ENCODE data around the gene PARN.
"Not testable (repeated sequence)": the region's sequence is repeated elsewhere in the genome, so short reads cannot be mapped to it uniquely, and the experiment has no call there.

The PARN gene

GRCh38 chr16:14544846-14545245 lies 85.2 kb downstream of the PARN start:
- H3K4me3 Mint-ChIP-seq, CTCF ChIA-PET, H3K27ac Mint-ChIP-seq, H3K27me3 Mint-ChIP-seq, DNase-seq, H3K4me1 Mint-ChIP-seq, H3K9me3 Mint-ChIP-seq: not testable (repeated sequence)
- peaks cover 28% of the 10 kb centered on the region for H3K36me3 Mint-ChIP-seq

GRCh38 chr16:14539631-14540030 lies 90.4 kb downstream of the PARN start:
- H3K36me3 Mint-ChIP-seq = peaks cover 20% of the 10 kb centered on the region
- H3K27ac Mint-ChIP-seq = no peak overlapping the region
- CTCF ChIA-PET = no interaction called here
- no peaks in the 10 kb centered on the region for H3K27me3 Mint-ChIP-seq
- H3K4me3 Mint-ChIP-seq = no peak overlapping the region
- H3K4me1 Mint-ChIP-seq = no peaks in the 10 kb centered on the region
- H3K9me3 Mint-ChIP-seq = no peaks in the 10 kb centered on the region
- DNase-seq = no peak

GRCh38 chr16:14539156-14539555 lies 90.9 kb downstream of the PARN start:
- Mint-ChIP-seq H3K36me3 (peaks cover 20% of the 10 kb centered on the region), H3K4me3 (no peak overlapping the region), H3K27me3 (no peaks in the 10 kb centered on the region), H3K4me1 (no peaks in the 10 kb centered on the region), H3K27ac (no peak overlapping the region), H3K9me3 (no peaks in the 10 kb centered on the region)
- CTCF ChIA-PET = no interaction called here
- DNase-seq = no peak

GRCh38 chr16:14538604-14539003 lies 91.5 kb downstream of the PARN start:
- H3K27me3 Mint-ChIP-seq = no peaks in the 10 kb centered on the region
- no peak overlapping the region for H3K4me3 Mint-ChIP-seq
- no peak for DNase-seq
- no peaks in the 10 kb centered on the region for H3K9me3 Mint-ChIP-seq
- CTCF ChIA-PET = no interaction called here
- no peaks in the 10 kb centered on the region for H3K4me1 Mint-ChIP-seq
- no peak overlapping the region for H3K27ac Mint-ChIP-seq
- peaks cover 18% of the 10 kb centered on the region for H3K36me3 Mint-ChIP-seq

- peaks cover 12% of the 10 kb centered on the region for H3K36me3 Mint-ChIP-seq
- H3K27ac Mint-ChIP-seq = no peak overlapping the region
- CTCF ChIA-PET = no interaction called here
- no peak for DNase-seq
- no peaks in the 10 kb centered on the region for H3K27me3 Mint-ChIP-seq
- H3K4me3 Mint-ChIP-seq = no peak overlapping the region
- H3K9me3 Mint-ChIP-seq = no peaks in the 10 kb centered on the region
- H3K4me1 Mint-ChIP-seq = peaks cover 2% of the 10 kb centered on the region
Measured at GRCh38 chr16:14531613-14532012, 98.4 kb downstream of the PARN start.

GRCh38 chr16:14531101-14531500 lies 99.0 kb downstream of the PARN start:
- CTCF ChIA-PET = no interaction called here
- H3K36me3 Mint-ChIP-seq = peaks cover 12% of the 10 kb centered on the region
- H3K9me3 Mint-ChIP-seq = no peaks in the 10 kb centered on the region
- no peak for DNase-seq
- peaks cover 2% of the 10 kb centered on the region for H3K4me1 Mint-ChIP-seq
- no peak overlapping the region for H3K4me3 Mint-ChIP-seq
- no peak overlapping the region for H3K27ac Mint-ChIP-seq
- H3K27me3 Mint-ChIP-seq = no peaks in the 10 kb centered on the region

- H3K27me3 Mint-ChIP-seq = no peaks in the 10 kb centered on the region
- H3K9me3 Mint-ChIP-seq = no peaks in the 10 kb centered on the region
- H3K4me1 Mint-ChIP-seq = peaks cover 2% of the 10 kb centered on the region
- no peak overlapping the region for H3K4me3 Mint-ChIP-seq
- H3K27ac Mint-ChIP-seq = no peak overlapping the region
- CTCF ChIA-PET = interaction anchor here (0.6 to 0.8 kb wide), 3 partner anchors 16 to 241 kb away, joined by 3 read pairs; no protein-coding TSS in a partner anchor
- DNase-seq = no peak
- H3K36me3 Mint-ChIP-seq = peaks cover 12% of the 10 kb centered on the region
Measured at GRCh38 chr16:14530046-14530445, 100.0 kb downstream of the PARN start.

- Mint-ChIP-seq H3K4me3 (no peak overlapping the region), H3K4me1 (peaks cover 2% of the 10 kb centered on the region), H3K9me3 (no peaks in the 10 kb centered on the region), H3K27me3 (no peaks in the 10 kb centered on the region), H3K27ac (peak overlapping the region; percentile 8), H3K36me3 (peaks cover 12% of the 10 kb centered on the region)
- DNase-seq = peak; percentile 79
- CTCF ChIA-PET = interaction anchor here (0.6 to 1.4 kb wide), 6 partner anchors 15 to 606 kb away, joined by 3 to 5 read pairs (median 3); no protein-coding TSS in a partner anchor
Measured at GRCh38 chr16:14529010-14529669, 100.9 kb downstream of the PARN start.

GRCh38 chr16:14528306-14528705 lies 101.8 kb downstream of the PARN start:
- H3K4me1 Mint-ChIP-seq = peaks cover 2% of the 10 kb centered on the region
- H3K36me3 Mint-ChIP-seq = peaks cover 6% of the 10 kb centered on the region
- no peaks in the 10 kb centered on the region for H3K27me3 Mint-ChIP-seq
- DNase-seq = no peak
- CTCF ChIA-PET = interaction anchor here (1.0 to 1.4 kb wide), 3 partner anchors 225 to 605 kb away, joined by 3 to 5 read pairs (median 4); no protein-coding TSS in a partner anchor
- no peak overlapping the region for H3K4me3 Mint-ChIP-seq
- H3K9me3 Mint-ChIP-seq = no peaks in the 10 kb centered on the region
- peak overlapping the region; percentile 21 for H3K27ac Mint-ChIP-seq

GRCh38 chr16:14527411-14528044 lies 102.5 kb downstream of the PARN start:
- DNase-seq = no peak
- Mint-ChIP-seq H3K27ac (no peak overlapping the region), H3K4me1 (peaks cover 2% of the 10 kb centered on the region), H3K4me3 (no peak overlapping the region), H3K27me3 (no peaks in the 10 kb centered on the region), H3K36me3 (peaks cover 2% of the 10 kb centered on the region), H3K9me3 (no peaks in the 10 kb centered on the region)
- CTCF ChIA-PET = interaction anchor here (0.9 to 2.1 kb wide), 7 partner anchors 27 to 278 kb away, joined by 3 to 5 read pairs (median 3); no protein-coding TSS in a partner anchor

GRCh38 chr16:14525596-14525995 lies 104.5 kb downstream of the PARN start:
- Mint-ChIP-seq H3K4me1 (peaks cover 11% of the 10 kb centered on the region), H3K4me3 (no peak overlapping the region), H3K27me3 (no peaks in the 10 kb centered on the region), H3K9me3 (no peaks in the 10 kb centered on the region), H3K27ac (no peak overlapping the region), H3K36me3 (peaks cover 2% of the 10 kb centered on the region)
- no peak for DNase-seq
- CTCF ChIA-PET = no interaction called here

- CTCF ChIA-PET = interaction anchor here (0.9 kb wide), 1 partner anchor 224 kb away, joined by 3 read pairs; no protein-coding TSS in a partner anchor
- no peak for DNase-seq
- peaks cover 14% of the 10 kb centered on the region for H3K4me1 Mint-ChIP-seq
- H3K36me3 Mint-ChIP-seq = peaks cover 2% of the 10 kb centered on the region
- no peaks in the 10 kb centered on the region for H3K9me3 Mint-ChIP-seq
- no peaks in the 10 kb centered on the region for H3K27me3 Mint-ChIP-seq
- H3K27ac Mint-ChIP-seq = no peak overlapping the region
- no peak overlapping the region for H3K4me3 Mint-ChIP-seq
Measured at GRCh38 chr16:14524979-14525378, 105.1 kb downstream of the PARN start.

- CTCF ChIA-PET = no interaction called here
- peaks cover 14% of the 10 kb centered on the region for H3K4me1 Mint-ChIP-seq
- H3K9me3 Mint-ChIP-seq = no peaks in the 10 kb centered on the region
- H3K4me3 Mint-ChIP-seq = no peak overlapping the region
- H3K27ac Mint-ChIP-seq = no peak overlapping the region
- no peaks in the 10 kb centered on the region for H3K27me3 Mint-ChIP-seq
- no peak for DNase-seq
- peaks cover 2% of the 10 kb centered on the region for H3K36me3 Mint-ChIP-seq
Measured at GRCh38 chr16:14523632-14524031, 106.4 kb downstream of the PARN start.

- Mint-ChIP-seq H3K36me3 (peaks cover 2% of the 10 kb centered on the region), H3K4me1 (peaks cover 14% of the 10 kb centered on the region), H3K27ac (no peak overlapping the region), H3K27me3 (no peaks in the 10 kb centered on the region), H3K4me3 (no peak overlapping the region), H3K9me3 (no peaks in the 10 kb centered on the region)
- CTCF ChIA-PET = interaction anchor here (1.0 kb wide), 1 partner anchor 273 kb away, joined by 3 read pairs; no protein-coding TSS in a partner anchor
- DNase-seq = no peak
Measured at GRCh38 chr16:14522671-14523070, 107.4 kb downstream of the PARN start.

GRCh38 chr16:14520753-14521152 lies 109.3 kb downstream of the PARN start:
- no peaks in the 10 kb centered on the region for H3K9me3 Mint-ChIP-seq
- CTCF ChIA-PET = no interaction called here
- no peak overlapping the region for H3K4me3 Mint-ChIP-seq
- H3K4me1 Mint-ChIP-seq = peaks cover 14% of the 10 kb centered on the region
- no peak for DNase-seq
- H3K36me3 Mint-ChIP-seq = no peaks in the 10 kb centered on the region
- H3K27ac Mint-ChIP-seq = peak overlapping the region; percentile 92
- H3K27me3 Mint-ChIP-seq = no peaks in the 10 kb centered on the region
